GM21447 (cell line): ENCODE data around the gene HBA2.
"Not testable (repeated sequence)": the region's sequence is repeated elsewhere in the genome, so short reads cannot be mapped to it uniquely, and the experiment has no call there.

ENCODE experiments used
- ATAC-seq: cut with Tn5 transposase; IDR thresholded peaks from one replicate; pipeline ENCODE4 v1.9.1; 2021; ENCODE audit not compliant: unreplicated experiment

Gene HBA2

GRCh38 chr16:191831-192230, 19.2 kb downstream of the HBA2 start:
- ATAC-seq = no peak

GRCh38 chr16:192686-193085, 20.0 kb downstream of the HBA2 start:
- ATAC-seq = no peak

DNA sequence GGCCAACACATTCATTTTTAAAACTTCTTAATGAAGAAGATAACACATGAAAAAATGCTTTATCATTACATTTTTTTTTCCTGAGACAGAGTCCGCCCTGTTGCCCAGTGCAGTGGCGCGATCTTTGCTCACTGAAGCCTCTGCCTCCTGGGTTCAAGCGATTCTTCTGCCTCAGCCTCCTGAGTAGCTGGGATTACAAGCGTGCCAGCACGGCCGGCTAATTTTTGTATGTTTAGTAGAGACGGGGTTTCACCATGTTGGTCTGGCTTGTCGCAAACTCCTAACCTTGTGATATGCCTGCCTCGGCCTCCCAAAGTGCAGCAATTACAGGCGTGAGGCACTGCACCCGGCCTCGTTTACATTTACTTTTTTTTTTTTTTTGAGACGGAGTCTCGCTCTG, 20.8 kb downstream of the HBA2 start:
- no peak for ATAC-seq

GRCh38 chr16:194516-194915, 21.8 kb downstream of the HBA2 start:
- no peak for ATAC-seq

DNA sequence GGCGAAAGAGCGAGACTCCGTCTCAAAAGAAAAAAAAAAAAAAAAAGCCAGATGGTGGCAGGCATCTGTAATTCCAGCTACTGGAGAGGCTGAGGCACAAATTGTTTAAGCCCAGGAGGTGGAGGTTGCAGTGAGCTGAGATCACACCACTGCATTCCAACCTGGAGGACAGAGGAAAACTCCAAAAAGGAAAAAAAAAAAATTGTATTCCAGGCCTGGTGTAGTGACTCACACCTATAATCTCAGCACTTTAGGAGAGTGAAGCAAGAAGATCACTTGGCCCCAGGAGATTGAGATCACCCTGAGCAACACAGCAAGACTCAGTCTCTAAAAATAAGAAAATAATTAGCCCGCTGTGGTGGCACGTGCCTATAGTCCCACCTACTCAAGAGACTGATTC, 27.7 kb downstream of the HBA2 start:
- no peak for ATAC-seq

DNA sequence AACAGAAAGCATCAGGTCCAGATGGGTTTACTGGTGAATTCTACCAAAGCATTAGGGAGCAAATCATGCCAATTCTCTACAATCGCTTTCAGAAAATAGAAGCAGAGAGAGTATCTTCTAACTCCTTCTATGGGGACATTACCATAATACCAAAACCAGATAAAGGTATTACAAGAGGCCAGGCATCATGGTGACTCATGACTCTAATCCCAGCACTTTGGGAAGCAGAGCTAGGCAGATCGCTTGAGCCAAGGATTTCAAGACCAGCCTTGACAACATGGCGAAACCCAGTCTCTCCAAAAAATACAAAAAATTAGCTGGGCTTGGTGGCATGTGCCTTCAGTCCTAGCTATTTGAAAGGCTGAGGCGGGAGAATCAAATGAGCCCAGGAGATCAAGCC, 30.6 kb downstream of the HBA2 start:
- ATAC-seq = no peak

DNA sequence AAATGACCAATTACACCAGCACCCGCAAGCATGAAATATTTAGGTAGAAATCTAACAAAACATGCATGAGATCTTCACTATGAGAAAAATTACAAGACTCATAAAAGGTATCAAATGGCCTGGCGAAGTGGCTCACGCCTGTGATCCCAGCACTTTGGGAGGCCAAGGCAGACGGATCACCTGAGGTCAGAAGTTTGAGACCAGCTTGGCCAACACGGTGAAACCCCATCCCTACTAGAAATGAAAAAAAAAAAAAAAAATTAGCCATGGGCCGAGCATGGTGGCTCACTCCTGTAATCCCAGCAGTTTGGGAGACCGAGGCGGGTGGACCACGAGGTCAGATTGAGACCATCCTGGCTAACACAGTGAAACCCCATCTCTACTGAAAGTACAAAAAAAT, 31.4 kb downstream of the HBA2 start:
- ATAC-seq = not testable (repeated sequence)

GRCh38 chr16:209359-209758, 36.7 kb downstream of the HBA2 start:
- not testable (repeated sequence) for ATAC-seq

DNA sequence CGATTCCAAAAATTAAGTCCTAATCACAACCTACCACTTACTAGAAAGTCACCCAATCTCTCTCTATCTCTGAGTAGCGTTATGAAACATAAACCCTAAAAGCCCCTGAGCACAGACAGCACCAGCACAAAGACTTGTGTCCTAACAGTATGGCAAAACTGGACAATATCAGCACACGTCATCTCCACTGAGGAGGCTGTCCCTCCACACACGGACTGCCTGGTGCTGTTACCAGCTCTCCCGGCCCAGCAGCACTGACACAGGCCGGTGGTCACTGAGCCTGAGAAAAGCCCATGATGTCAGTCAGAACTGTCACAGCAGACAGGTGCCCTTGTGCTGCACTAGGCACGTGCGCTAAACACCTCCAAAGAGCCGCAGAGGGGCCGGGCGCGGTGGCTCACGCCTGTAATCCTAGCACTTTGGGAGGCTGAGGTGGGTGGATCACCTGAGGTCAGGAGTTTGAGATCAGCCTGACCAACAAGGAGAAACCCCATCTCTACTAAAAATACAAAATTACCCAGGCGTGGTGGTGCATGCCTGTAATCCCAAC, 39.0 kb downstream of the HBA2 start:
- not testable (repeated sequence) for ATAC-seq

DNA sequence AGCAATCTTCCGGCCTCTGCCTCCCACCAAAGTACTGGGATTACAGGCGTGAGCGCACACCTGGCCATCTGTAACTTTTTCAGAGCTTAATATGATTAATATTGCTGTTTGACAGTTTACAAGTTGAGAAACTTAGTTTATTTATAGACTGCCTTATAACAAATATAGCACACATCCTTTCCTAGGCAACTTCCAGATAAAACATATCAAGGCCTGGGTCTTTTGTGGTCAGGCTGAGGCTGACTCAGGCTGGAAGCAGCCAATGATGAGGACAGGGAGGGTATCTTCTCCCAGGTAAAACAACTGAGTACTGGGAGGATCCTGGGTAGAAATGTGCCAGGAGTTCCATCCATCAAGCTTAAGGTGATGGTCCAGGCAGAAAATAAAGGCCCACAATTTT, 40.3 kb downstream of the HBA2 start:
- no peak for ATAC-seq

DNA sequence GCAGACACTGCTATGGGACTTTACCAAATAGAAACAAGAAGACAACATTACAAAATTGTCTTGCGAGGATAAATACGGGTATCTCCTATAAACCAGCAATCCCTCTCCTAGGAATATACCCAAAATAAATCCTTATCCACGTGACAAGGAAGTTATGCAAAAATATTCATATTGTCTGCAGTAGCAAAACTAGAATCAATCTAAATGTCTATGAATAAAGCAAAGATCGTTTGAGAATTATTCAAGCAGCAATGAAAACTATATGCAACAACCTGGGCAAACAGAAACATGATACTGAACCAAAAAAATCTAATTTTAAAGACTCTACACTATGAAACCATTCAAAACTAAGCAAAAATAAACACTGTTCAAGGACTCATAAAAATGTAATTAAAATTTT, 47.3 kb downstream of the HBA2 start:
- ATAC-seq = no peak
